Activated CD4-positive, CD25-positive, alpha-beta regulatory T cell treated with anti-CD3 and anti-CD28 coated beads, Interleukin-2, amount 50 U/mL, for 72 hours (primary cell): ENCODE measurements around the gene SLC22A14.

Source experiments
- DNase-seq: peaks from one replicate; pipeline ENCODE4 v3.0.0; 2021

SLC22A14 gene

DNA sequence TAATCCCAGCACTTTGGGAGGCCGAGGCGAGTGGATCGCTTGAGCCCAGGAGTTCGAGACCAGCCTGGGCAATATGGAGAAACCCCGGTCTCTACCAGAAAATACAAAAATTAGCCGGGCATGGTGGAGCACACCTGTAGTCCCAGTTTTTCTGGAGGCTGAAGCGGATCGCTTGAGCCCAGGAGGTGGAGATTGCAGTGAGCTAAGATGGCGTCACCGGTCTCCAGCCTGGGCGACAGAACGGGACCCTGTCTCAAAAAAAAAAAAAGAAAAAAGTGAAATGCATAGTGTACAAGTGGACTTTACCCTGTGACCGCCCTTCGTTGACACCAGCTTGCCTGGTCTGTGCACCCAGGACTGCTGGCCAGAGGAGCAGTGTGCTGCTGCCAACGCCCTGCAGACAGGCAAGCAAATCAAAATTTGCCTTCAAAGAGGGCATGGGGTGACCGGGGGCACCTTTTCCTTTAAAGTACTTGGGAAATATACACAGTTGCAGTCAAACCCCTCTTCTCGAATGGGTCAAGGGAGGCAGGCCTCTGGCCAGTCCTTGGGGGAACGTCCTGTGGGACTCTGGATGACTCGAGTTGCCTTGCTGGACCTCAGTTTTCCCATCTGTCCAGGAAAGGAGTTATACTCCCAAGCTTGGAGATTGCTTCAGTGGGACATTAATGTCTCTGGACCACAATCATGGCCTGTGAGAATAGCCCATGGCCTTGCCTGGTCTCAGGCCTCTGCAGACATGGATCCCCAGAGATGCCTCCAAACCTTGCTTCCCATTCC, 65.5 kb downstream of the SLC22A14 start:
- no peak for DNase-seq

DNA sequence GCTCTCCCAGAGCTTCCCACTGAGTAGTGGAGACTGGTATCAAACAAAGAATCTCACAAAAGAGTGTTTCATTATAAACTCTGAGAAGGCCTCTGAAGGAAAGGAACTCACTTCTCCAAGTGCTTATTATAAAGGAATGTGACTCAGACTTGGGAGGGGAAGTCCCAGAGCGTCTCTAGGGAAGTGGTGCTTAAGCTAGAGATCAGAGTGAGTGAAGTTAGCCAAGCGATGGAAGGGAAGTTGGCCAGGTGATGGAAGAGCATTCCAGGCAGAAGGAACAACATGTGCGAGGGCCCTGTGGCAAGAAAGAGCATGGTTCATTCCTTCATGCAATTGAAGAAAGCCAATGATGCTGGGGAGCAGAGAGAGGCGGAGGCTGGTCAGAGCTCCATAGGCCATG, 66.8 kb downstream of the SLC22A14 start:
- DNase-seq, result no peak

DNA sequence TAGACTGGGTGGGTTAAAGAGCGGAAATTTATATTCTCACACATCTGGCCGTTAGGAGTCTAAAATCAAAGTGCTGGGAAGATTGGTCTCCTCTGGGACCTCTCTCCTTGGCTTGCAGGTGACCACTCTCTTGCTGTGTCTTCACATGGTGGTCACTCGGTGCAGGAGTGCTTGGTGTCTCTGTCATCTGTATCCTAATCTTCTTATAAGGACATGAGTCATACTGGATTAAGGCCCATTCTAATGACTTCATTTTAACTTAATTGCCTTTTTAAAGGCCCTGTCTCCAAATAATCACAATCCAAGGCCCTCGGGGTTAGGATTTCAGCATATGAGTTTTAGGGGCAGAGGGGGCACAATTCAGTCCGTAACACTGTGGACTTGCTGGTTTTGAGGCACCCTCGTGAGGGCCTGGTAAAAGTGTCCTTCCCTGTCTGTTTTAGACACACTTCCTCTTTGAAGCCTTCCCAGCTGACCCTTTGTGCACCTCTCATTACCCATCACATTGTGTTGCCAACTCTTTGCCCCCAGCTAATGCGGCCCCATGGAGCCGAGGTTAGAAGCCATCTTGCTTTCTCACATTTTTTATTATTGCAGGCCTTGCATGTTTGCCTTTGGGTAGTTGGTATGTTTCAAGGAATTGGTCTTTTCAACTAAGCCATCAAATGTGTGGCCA, 67.7 kb downstream of the SLC22A14 start:
- DNase-seq, result no peak

DNA sequence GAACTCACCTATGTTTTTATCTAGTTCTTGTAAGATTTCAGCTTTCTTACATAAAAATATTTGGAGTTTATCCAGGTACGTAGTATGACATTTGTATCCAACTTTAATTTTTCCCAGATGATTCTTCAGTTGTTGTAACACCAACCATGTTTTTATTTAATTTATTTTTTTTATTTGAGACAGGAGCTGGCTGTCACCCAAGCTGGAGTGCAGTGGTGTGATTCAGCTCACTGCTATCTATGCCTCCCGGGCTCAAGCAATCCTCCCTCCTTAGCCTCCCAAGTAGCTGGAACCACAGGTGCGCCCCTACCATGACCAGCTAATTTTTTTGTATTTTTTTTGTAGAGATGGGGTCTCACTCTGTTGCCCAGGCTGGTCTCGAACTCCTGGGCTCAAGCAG, 71.1 kb downstream of the SLC22A14 start:
- no peak for DNase-seq

DNA sequence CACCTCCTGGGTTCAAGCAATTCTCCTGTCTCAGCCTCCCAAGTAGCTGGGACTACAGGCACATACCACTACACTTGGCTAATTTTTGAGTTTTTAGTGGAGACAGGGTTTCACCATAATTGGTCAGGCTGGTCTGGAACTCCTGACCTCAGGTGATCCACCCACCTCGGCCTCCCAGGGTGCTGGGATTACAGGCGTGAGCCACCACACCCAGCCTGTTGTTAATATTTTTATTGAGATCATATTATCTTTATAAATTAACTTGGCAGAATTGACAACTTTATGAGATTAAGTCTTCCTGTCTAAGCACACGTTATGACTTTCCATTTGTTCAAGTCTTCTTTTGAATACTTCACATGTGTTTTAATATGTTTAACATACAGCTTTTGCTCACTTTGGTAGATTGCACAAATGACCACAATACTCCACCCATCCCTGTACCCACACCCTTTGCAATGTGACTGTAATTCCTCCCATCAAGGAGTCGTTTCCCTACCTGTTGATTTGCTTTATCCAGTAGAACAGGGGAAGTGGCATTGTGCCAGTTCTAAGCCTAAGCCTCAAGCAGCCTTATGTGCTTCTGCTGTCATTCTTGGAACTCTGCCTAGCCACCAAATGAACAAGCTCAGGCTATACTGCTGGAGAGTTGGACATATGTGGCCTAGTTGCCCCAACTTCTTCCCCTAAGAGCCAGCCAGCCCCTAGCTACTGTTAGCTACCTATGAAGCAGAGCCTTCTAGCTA, 72.7 kb downstream of the SLC22A14 start:
- no peak for DNase-seq

DNA sequence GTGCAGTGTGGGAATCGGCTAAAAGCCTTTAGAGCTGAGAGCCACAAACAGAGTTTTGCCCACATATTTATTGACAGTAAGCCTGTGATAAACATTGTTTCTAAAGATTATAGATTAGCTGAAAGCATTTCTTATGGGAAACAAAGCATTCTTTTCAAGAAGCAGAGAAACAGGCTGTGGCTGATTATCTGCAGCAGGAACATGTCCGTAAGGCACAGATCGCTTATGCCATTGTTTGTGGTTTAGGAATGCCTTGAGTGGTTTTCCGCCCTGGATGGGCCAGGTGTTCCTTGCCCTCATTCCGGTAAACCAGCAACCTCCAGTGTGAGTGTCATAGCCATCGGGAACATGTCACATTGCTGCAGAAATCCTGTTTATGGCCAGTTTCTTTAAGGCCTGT, 76.9 kb downstream of the SLC22A14 start:
- DNase-seq, result no peak

DNA sequence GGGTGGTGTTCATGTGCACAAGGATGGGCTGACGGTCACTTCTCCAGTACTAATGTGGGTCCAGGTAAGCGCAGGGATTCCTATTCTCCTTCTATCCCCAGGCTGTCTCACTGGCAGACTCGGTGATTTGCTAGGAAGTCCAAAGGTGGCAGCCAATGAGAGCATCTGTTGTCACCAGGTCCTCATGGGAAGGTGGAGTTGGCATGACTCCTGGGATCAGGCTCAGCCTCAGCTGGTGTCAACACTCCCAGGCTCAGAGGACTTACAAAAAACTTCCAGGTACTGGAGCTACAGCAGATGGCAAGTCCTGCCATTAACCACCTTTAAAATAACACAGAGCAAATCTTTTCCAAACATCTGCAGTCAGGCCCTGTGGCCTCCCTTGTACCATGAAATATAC, 78.3 kb downstream of the SLC22A14 start:
- no peak for DNase-seq

DNA sequence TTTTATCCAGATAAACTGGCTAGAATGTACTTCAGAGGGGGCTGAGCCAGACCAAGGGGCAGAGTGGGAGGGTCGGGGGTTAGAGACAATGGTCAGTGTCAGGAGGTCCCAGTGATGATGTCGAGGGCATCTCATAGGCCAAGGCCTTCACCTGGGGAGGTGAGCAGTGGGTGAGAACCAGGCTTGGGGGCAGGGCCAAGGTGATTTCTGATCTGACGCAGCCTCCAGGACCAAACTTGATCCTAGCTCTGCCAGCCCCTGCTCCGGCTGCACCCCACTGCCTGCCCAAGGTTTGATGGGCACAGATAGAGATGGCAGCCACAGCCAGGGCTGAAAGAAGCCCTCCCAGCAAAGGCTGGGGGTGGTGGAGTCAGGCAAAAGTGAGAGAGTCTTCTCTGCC, 79.4 kb downstream of the SLC22A14 start:
- DNase-seq, result no peak

DNA sequence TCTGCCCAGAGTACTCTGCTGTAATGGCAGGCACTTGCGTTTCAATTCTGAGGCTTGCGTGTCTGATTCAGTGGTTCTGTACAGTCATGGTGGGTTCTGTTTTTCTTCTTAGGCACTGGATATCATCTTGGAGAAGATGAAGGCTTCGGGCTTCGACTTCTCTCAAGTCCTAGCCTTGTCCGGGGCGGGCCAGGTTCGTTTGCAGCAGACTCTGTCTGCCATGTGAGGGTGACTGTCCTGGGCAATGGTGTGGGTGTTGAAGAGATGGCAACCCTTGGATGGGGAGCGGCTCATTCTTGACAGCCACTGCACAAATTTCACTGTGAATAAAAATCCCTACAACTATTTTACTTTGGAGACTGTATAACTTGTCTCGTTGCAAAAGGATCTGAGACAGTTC, 80.7 kb downstream of the SLC22A14 start:
- DNase-seq, result no peak

DNA sequence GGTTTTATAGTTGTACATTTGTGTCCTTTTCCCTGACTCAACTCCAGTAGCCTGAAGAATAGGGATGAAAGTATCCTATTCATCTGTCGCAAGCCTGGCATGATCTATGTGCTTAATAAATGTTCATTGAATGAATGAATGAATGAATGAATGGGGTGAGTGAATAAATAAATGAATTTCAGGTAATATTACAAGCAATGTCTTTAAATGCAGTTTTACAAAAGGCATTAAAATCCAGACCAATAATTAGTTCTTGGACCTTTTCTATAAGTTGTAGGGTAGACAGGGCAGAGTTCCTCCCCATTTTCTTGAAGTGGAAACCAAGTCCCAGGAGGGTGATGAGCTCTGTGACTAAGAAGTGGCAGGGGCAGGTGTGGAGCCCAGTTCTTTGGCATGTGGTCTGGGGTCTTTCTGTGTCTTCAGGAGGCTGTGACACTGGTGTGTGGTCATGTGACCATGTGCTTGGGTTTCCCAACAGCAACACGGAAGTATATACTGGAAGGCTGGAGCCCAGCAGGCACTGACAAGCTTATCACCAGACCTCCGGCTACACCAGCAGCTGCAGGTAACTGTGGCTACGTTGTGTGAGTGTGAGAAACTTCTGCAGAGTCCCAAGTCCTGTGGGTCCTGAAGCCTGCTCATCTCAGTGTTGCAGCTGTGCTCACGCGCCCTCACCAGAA, 82.8 kb downstream of the SLC22A14 start:
- DNase-seq, result no peak

DNA sequence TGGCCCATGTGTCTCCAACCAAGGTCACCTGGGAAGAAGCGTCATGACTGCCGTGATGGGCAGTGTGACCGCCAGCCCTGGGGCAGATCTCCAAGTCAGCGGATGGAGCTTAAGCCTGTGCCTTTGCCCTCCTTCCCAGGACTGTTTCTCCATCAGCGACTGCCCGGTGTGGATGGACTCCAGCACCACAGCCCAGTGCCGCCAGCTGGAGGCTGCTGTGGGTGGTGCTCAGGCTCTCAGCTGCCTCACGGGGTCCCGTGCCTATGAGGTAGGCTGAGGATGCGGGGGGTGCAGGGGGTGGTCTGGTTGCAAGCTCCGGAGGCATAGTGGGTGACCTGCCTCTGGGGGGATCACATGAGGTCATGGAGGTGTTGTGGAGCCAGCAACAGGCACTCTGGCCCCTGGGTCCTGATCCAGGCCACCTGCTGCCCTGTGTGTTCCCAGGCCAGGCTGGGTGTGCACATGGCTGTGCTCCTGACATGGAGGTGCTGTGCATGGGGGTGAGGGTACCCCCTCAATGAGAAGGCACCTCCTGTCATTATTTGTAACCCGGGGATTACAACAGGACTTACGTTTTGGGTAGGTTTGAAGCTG, 83.5 kb downstream of the SLC22A14 start:
- DNase-seq, result no peak

DNA sequence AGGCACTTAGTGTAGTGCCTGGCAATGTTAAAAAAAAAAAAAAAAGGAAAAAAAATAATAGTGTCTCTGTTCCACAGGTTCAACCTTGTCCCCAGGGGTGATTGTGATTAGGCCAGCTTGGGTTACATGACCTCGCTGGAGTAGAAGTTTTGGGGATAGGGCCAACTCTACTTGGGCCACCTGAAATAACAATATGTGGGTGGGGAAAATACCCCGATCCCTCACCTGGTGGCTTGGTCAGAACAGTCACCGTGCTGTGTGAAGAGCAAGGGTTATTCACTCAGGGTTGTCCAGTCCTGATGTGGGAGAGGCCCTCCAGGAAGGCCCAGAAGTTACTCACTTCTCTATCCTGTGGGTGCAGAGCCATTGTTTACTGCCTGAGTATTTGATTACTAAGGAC, 84.0 kb downstream of the SLC22A14 start:
- no peak for DNase-seq

DNA sequence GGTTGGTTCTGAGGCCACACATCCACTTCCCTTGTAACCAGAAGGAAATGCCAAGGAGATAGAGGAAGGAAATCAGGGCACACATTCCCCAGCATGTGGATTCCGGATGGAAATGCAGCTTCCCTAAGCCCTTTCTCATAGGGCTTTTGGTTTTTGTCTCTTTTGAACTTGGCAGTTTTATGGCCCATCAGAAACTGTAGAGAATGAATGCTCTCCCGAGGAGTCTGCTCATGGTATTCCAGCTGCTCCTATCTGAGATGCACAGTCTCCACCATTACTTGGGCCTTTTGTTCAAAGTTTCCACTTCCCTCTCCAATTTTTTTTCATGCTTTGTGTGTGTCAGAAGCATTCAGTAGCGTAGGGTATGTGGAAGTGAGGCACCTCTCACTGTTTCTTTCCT, 85.7 kb downstream of the SLC22A14 start:
- no peak for DNase-seq
